ENCODE measurements around the gene FAM168B. TPM values are rescaled to one million over a fixed set of nuclear protein-coding genes. Genes with fewer than 3 reads are reported as not detected.

The FAM168B gene
- total and polyA plus RNA-seq, 10 of the 15 experiments (the other 5 are each of a cell fraction or from before 2014, with no cell fraction given), result 3.5 to 77.3 (median 45.9) TPM

GRCh38 chr2:131085646-131086045, 7.6 kb downstream of the FAM168B start:
- ChIA-PET POLR2A (interaction anchor here (0.8 kb wide), 1 partner anchor 12 kb away, joined by 3 read pairs; no protein-coding TSS in a partner anchor), SMC1A (ENCODE audit: uncharacterized antibody, unreplicated experiment) (interaction anchor here (1.6 kb wide), 1 partner anchor 12 kb away, joined by 3 read pairs; no protein-coding TSS in a partner anchor), CTCF (interaction anchor here (0.7 to 1.0 kb wide), 2 partner anchors 9 to 18 kb away, joined by 3 to 5 read pairs; no protein-coding TSS in a partner anchor), RAD21 (ENCODE audit: unreplicated experiment) (no interaction called here)
- no peaks in the 10 kb centered on the region for H3K4me1 ChIP-seq (ENCODE audit: control insufficient read depth, insufficient read depth, low read length)
- intact Hi-C loops (cut with micrococcal nuclease; ENCODE audit: unreplicated experiment), result no loop called here
- no peak overlapping the region for H3K9ac ChIP-seq (ENCODE audit: control insufficient read depth, insufficient read depth, low read length)
- H3K4me3 ChIP-seq, result no peak overlapping the region
- FAIRE-seq, result no peak
- in situ Hi-C loops (cut with MboI), result no loop called here
- H3K27me3 ChIP-seq (replicated peaks in 1 of 2; ENCODE audit: control insufficient read depth in 2 of 2, insufficient read depth in 2 of 2, low read length in 1 of 2), result no peaks in the 10 kb centered on the region
- ATAC-seq, result peak; percentile 19; the same call in 2 of the 3 replicates
- no peak overlapping the region for H2AFZ ChIP-seq (ENCODE audit: control insufficient read depth, low read depth, low read length)
- H3K27ac ChIP-seq (ENCODE audit: control insufficient read depth, insufficient read depth), result no peak overlapping the region
- no peak overlapping the region for H3K4me2 ChIP-seq (ENCODE audit: control insufficient read depth, insufficient read depth)
- H3K36me3 ChIP-seq (ENCODE audit: control insufficient read depth in 2 of 2, insufficient read depth in 2 of 2, low read length in 1 of 2), result peaks cover 5 to 34% of the 10 kb centered on the region in 2 experiments; a peak in 3 of 4 replicates
- peaks cover 4% of the 10 kb centered on the region for H4K20me1 ChIP-seq (ENCODE audit: control insufficient read depth, insufficient read depth)
- BruUV-seq (replicated peaks), result TSS peak; percentile 13
- peaks cover 56% of the 10 kb centered on the region for H3K79me2 ChIP-seq (ENCODE audit: control insufficient read depth, insufficient read depth, low read length)
- 97% methylated on average over 2 of the region's 2 CpGs for WGBS (ENCODE audit: insufficient coverage, insufficient replicate concordance, low lambda C conversion rate, missing lambda C conversion rate)
- H3K9me3 ChIP-seq (replicated peaks; ENCODE audit: control insufficient read depth, insufficient read depth, low read length), result no peaks in the 10 kb centered on the region
- DNase-seq (ENCODE audit: low read depth, low spot score), result no peak
- TF ChIP-seq BCLAF1 (IDR thresholded peaks at IDR 0.05), result no peak
- TF ChIP-seq TARDBP (IDR thresholded peaks at IDR 0.05; ENCODE audit: borderline replicate concordance), result no peak
- no peak for TF ChIP-seq E4F1 (IDR thresholded peaks at IDR 0.05; ENCODE audit: borderline replicate concordance, partially characterized antibody)
- no peak for TF ChIP-seq HDAC2 (IDR thresholded peaks at IDR 0.05)
- TF ChIP-seq RELB (IDR thresholded peaks at IDR 0.05; ENCODE audit: low read depth), result no peak
- no peak for TF ChIP-seq E2F4 (IDR thresholded peaks at IDR 0.05; ENCODE audit: low read depth, low read length)
- TF ChIP-seq ZNF592 (IDR thresholded peaks at IDR 0.05), result no peak
- TF ChIP-seq NKRF (conservative IDR thresholded peaks at IDR 0.05), result no peak
